Left lobe of liver (tissue), 2 donors: Measurements from ENCODE around the gene STEAP4. TPM values are rescaled to one million over a fixed set of nuclear protein-coding genes. Genes with fewer than 3 reads are reported as not detected.
"Not testable (repeated sequence)": the region's sequence is repeated elsewhere in the genome, so short reads cannot be mapped to it uniquely, and the experiment has no call there.

Experiments
- ATAC-seq: fragments of 200-7000 bp; cut with Tn5 transposase; one replicate; pipeline ENCODE4 v1.9.1; 2020; ENCODE audit warnings: mild to moderate bottlenecking, moderate library complexity
- DNase-seq: peaks from one replicate; pipeline ENCODE4 v3.0.0-alpha.2; 2020; ENCODE audit warnings: low spot score
- total RNA-seq: library from RNA; stranded (reverse); gene quantifications from one replicate; pipeline ENCODE4 v1.2.1, GENCODE V29; 2021
- donor health status: DM: no; HTN: no; CAD: no; lungs with moderate emphysema.
- donor health status: DM: no; HTN: yes; CAD: no.

STEAP4 gene
- total RNA-seq, 1 donor from 2014 or later: 28.3 TPM

DNA sequence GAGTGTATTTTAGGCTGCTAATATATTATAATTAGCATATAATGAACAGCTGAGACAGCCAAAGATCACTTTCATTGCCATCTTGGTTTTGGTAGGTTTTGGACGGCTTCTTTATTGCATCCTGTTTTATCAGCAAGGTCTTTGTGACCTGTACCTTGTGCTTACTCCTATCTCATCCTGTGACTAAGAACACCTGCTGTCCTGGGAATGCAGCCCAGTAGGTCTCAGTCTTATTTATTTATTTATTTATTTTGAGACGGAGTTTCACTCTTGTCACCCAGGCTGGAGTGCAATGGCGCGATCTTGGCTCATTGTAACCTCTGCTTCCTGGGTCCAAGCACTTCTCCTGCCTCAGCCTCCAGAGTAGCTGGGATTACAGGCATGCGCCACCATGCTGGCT, 31.8 kb downstream of the STEAP4 start:
- not testable (repeated sequence) for DNase-seq, ATAC-seq

- DNase-seq (no peak), ATAC-seq (no peak)
These were observed 37.1 kb downstream of the STEAP4 start for GRCh38 chr7:88269586-88269985.

- no peak for DNase-seq
These were observed 37.8 kb downstream of the STEAP4 start for GRCh38 chr7:88268858-88269257.

DNA sequence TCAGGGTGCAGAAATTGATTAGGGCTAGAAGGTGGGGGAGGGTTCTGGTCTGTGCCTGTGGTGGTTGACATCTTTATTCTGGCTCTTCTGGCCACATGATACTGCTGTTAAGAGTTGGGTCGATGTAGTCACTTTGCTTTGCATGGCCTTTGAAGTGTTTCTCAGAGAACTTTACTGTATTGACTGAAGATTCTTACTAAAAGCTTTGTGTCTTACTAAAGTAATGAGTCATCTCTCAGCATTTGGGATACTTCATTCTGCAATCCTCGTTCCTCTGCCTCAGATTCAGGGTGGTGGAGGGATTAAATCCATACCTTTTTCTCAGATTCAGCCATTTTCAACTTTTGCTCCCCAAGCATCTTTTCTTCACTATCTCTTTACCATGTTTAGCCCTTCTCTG, 38.6 kb downstream of the STEAP4 start:
- ATAC-seq (no peak), DNase-seq (no peak)

More at GRCh38 chr7:88268858-88269257, 37.8 kb downstream of the STEAP4 start:
- ATAC-seq: no peak

DNA sequence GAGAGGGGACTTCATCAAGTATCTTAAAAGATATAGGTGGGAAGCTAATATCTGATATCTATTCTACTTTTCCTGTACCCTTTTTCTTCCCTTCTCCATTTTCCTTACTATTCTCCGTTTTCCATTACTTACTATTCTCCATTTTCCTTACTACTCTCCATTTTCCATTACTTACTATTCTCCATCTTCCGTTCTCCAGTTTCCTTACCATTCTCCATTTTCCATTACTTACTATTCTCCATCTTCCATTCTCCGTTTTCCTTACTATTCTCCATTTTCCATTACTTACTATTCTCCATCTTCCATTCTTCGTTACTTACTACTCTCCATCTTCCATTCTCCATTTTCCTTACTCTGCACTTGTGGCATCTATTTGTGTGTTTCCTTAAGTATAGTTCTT, 39.3 kb downstream of the STEAP4 start:
- ATAC-seq: no peak

DNA sequence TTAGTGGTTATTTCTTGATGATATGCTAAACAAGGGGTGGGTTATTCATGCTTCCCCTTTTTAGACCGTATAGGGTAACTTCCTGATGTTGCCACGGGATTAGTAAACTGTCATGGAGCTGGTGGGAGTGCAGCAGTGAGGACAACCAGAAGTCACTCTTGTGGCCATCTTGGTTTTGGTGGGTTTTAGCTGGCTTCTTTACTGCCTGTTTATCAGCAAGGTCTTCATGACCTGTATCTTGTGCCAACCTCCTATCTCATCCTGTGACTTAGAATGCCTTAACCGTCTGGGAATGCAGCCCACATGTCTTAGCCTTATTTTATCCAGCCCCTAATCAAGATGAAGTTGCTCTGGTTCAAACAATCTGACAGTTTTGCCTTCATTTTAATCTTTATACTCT, 41.7 kb downstream of the STEAP4 start:
- DNase-seq, ATAC-seq: not testable (repeated sequence)

More for the DNA sequence above, 39.3 kb downstream of the STEAP4 start:
- DNase-seq: no peak

DNA sequence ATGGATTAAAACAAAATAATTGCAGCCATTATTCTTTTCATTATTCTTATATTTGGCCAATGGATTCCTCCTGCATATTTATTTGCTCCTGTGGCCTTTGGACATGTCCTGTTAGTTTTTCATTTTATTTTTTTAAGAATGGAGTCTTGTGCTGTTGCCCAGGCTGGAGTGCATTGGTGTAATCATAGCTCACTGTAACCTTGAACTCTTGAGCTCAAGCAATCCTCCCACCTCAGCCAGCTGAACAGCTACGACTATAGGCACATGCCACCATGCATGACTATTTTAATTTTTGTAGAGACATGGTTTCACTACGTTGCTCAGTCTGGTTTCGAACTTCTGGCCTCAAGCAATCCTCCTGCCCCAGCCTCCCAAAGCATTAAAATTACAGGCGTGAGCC, 44.1 kb downstream of the STEAP4 start:
- ATAC-seq: no peak
- DNase-seq: no peak

DNA sequence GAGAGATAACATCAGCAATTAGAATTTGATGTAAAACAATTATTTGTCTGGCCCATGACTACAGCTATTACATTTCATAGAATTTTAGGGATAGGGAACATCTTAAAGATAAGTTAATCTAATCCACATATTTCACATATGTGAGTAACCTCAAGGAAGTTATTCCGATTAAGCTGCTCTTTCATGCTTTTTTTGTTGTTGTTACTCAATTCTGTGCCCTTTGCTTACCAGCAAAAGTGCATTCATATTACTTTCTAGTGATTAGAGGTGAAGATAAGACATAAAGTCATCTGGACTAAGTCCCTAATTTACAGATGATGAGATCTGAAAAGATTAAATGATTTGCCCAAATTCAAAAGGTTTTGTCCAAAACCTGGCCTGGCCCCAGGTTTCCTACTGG, 46.0 kb downstream of the STEAP4 start:
- no peak for ATAC-seq

GRCh38 chr7:88259656-88260380, 46.9 kb downstream of the STEAP4 start:
- ATAC-seq (no peak), DNase-seq (no peak)

More for the DNA sequence above, 46.0 kb downstream of the STEAP4 start:
- DNase-seq: no peak

- not testable (repeated sequence) for DNase-seq, ATAC-seq
These were observed 48.4 kb downstream of the STEAP4 start for GRCh38 chr7:88258296-88258695.

- ATAC-seq (no peak), DNase-seq (no peak)
These were observed 49.8 kb downstream of the STEAP4 start for GRCh38 chr7:88256906-88257305.

DNA sequence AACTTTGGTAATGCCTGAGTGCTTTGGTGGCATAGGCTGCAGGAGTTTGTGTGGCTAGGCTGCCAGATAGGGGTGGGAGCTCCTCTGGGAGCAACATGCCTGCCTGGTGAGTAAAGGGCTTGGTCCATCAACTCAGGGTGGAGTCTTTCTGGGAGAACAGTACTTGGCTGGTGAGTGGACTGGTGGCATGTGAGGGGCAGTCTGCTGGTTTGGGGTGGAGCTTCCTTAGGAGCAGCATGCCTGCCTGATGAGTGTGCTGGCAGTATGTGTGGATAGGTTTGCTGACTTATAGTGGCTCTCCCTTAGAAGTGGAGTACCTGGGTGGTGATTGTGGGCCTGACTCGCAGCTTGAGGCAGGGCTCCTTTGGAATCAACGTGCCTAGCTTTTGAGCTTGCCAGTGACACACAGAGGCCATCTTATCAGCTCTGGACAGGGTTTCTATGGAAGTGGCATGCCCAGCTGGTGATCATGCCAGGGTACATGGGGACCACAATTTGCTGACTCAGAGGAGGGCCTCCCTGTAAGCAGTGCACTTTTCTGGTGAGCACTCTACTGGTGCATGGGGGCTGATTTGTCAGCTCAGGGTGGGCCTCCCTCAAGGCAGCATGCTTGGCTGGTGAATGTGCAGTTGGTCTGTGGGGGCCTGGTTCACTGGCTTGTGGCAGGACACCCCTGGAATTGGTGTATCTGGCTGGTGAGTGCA, 51.8 kb downstream of the STEAP4 start:
- ATAC-seq: no peak
- DNase-seq: no peak

DNA sequence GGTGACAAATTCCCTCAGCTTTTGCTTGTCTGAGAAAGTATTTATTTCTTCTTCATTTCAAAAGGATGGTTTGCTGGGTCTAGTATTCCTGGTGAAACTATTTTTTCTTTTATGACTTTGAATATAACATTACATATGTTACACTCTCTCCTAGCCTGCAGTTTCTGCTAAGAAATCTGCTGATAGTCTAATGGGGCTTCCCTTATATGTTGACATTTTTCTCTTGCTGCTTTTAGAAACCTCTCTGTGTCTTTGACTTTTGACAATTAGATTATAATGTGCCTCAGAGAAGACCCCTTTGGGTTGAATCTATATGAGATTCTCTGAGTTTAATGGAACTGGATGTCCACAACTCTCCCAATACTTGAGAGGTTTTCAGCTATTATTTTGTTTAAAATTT, 53.1 kb downstream of the STEAP4 start:
- DNase-seq (no peak), ATAC-seq (no peak)

DNA sequence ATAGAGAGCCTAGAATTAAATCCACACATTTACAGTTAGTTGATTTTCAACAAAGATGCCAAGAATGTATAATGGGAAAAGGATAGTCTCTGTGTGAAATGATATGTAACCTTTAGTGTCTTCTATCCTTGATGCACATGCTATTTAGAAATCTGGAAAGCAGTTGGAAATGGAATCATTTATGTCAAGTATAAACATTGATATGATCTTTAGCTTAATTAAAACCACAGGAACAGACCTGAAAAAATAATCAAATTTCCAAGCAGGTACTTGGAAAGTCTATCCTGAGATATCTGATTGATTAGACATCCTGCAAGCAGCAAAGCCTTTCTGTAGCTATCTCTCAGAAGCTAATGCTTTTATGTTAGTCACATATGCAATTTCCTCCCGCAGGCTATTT, 62.4 kb downstream of the STEAP4 start:
- DNase-seq (no peak), ATAC-seq (no peak)

GRCh38 chr7:88243345-88243909, 63.3 kb downstream of the STEAP4 start:
- ATAC-seq: peak; percentile 93
- no peak for DNase-seq

- ATAC-seq (no peak), DNase-seq (no peak)
These were observed 66.8 kb downstream of the STEAP4 start for GRCh38 chr7:88239852-88240251.

GRCh38 chr7:88233828-88234227, 72.9 kb downstream of the STEAP4 start:
- ATAC-seq (peak; percentile 49), DNase-seq (no peak)

GRCh38 chr7:88230646-88231045, 76.0 kb downstream of the STEAP4 start:
- ATAC-seq (no peak), DNase-seq (no peak)

DNA sequence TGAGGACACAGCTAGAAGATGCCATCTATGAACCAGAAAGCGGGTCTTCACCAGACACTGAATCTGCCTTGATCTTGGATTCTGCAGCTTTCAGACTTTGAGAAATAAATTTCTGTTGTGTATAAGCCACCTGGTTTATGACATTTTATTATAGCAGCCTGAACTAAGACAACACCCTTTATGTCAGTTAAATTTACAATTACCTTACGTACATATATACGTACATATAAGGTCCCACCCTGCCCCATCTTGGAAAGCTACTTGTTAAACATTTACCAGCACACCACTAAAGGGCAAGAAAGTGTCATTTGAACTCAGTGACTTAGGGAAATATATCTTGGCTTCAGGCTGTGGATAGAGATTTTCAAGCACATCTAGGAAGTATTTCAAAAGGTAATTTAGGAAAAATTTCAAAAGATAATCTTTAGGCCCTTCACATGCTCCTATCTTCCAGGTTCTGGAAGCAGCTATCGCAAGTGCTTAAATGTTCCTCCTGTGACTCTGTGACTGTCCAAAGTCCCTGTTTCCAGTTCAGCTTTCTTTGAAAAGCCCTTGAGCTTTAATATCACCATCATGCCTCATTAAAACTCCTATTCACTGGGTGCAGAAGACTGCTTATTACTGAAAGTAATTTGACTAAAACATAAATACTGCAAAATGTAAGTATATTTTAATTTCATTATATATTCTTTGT, 77.2 kb downstream of the STEAP4 start:
- ATAC-seq (no peak), DNase-seq (no peak)

DNA sequence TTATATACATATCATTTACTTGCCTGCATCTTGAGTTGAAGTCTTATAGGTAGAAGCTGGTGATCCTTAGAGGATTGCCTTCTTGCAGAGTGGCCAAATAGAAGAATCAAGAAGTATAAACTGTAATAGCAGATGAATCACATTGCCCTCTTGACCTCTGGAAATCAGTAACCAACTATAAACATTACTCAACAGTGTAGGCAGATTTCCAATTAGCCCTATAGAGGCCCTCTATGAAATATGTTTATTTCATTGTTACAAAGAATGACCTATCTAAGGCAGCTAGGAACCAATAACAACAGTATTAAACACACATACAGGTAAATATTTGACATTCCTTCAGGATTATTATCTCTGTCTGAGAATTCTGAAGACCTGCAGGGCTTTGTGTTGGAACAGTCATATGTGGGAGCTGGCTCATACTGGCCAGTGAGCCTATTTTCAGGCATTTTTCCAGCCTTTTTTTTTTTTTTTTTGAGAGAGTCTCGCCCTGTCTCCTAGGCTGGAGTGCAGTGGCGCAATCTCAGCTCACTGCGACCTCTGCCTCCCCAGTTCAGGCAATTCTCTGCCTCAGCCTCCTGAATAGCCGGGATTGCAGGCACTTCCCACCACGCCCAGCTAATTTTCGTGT, 79.7 kb downstream of the STEAP4 start:
- peak; percentile 88 for DNase-seq
- ATAC-seq: peak; percentile 88

DNA sequence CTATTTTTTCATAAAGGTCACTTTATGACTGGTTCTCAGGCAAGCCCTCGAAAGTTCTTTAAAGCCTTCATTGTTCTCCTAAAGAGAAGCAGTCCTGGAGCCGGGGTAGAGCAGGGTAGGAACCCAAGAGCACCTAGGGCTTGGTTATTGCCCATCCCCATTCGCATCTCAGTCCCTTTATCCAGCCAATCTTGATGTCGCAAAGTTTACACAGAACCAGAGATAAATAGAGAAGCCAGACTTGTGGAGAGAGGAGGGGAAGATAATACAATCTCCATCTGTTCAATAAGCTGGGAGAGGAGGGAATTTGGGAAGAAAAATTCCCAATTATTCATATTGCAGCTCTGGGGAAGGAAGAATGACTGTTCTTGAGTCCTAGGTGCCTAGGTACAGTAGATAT, 80.5 kb downstream of the STEAP4 start:
- ATAC-seq (peak; percentile 75), DNase-seq (no peak)
